Activated CD4-positive, alpha-beta T cell treated with anti-CD3 and anti-CD28 coated beads, Interleukin-2, amount 50 U/mL, for 24 hours (primary cell): Measurements from ENCODE around the gene CFC1.
"Not testable (repeated sequence)": the region's sequence is repeated elsewhere in the genome, so short reads cannot be mapped to it uniquely, and the experiment has no call there.

ENCODE experiments used
- DNase-seq, 2 donors: peaks; one replicate each; pipeline ENCODE4 v3.0.0-alpha.2; 2020; ENCODE audit warnings: low read depth in 1 of 2, low spot score in 1 of 2

CFC1 gene

DNA sequence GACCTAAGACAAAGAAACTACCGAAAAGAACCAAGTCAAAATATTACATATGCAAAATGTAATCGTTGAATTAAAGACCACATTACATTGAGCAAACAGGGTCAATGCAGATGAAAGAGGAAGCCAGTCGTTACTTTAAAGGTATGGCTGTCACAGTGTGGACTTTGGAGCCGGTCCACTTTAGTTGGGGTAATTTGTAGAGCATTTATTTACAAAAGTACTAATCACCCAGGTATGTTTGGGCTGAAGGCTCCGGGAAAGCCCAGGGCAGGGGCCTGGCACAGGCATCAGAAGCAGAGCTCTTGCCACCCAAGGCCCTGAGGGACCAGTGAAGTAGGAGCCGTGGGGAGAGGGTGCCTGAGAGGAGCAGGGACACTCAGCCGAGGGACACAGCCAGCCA is 15.8 kb downstream of the CFC1 start:
- not testable (repeated sequence) for DNase-seq

GRCh38 chr2:130582970-130583369 is 16.4 kb downstream of the CFC1 start:
- DNase-seq = not testable (repeated sequence)

- not testable (repeated sequence) for DNase-seq
Observed at GRCh38 chr2:130581491-130581890, 17.9 kb downstream of the CFC1 start.

DNA sequence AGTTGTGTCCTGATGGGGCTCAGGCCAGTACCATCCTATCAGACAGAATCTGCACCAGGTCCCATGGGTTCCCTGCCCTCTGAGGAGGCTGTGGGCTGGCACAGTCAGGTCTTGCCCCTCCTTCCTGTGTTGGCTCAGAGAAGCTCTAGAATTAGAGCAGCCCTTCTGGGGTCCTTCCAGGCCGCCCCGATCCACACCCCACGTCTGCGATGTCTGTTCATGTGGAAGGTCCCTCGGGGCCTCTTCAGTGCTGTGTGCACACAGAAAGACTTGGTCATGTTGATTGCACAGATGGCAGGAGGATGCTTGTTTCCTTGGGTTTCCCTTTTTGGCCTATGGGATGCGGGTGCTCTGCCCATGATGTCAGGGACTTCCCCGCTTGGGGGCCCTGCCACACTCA is 20.3 kb downstream of the CFC1 start:
- not testable (repeated sequence) for DNase-seq

- not testable (repeated sequence) for DNase-seq
Observed at GRCh38 chr2:130577559-130577958, 21.8 kb downstream of the CFC1 start.

- DNase-seq = not testable (repeated sequence)
Observed at GRCh38 chr2:130576209-130576784, 23.1 kb downstream of the CFC1 start.

DNA sequence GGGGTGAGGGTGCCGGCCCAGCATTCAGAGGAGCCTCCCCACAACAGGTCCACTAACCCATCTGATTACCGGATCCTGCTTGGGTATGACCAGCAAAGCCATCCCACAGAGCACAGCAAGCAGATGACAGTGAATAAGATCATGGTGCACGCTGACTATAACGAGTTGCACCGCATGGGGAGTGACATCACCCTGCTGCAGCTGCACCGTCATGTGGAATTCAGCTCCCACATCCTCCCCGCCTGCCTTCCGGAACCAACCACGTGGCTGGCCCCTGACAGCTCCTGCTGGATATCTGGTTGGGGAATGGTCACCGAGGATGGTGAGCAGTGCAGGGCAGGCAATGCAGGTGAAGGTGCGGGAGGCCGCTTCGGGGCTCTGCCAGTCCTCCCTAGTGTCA is 25.1 kb downstream of the CFC1 start:
- DNase-seq = not testable (repeated sequence)

DNA sequence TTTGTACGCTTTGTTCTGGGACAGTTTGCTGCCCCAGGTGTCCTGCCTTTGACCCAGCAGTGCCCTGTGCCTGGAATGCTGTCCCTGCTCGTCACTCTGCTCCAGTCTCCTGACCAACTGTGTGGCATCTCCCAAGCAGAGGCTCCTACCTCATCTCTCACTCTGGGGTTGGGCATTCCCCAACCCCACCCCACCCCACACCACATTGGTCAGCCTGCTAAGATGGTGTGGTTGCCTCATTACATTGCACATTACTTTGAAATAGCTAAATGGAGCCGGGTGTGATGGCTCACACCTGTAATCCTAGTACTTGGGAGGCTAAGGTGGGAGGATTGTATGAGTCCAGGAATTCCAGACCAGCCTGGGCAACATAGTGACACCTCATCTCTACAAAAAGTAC is 27.4 kb downstream of the CFC1 start:
- not testable (repeated sequence) for DNase-seq

- DNase-seq = not testable (repeated sequence)
Observed at GRCh38 chr2:130566165-130566564, 33.2 kb downstream of the CFC1 start.

- not testable (repeated sequence) for DNase-seq
Observed at GRCh38 chr2:130556441-130556840, 42.9 kb downstream of the CFC1 start.

DNA sequence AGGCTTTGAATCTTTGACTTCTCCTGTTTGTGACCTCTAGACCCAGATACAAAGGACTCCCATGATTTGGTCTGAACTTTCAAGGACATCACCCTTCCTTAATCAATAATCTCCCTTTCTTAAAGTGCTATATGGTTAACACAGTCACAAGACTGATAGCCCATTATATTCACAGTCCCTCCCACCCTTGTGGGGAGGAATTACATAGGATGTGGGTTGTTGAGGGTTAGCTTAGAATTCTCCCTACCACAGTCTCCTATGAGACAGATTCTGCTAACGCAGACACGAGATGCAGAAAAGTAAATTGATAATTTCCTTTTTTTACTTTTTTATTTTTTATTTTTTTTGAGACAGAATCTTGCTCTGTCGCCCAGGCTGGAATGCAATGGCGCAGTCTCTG is 45.2 kb downstream of the CFC1 start:
- not testable (repeated sequence) for DNase-seq

DNA sequence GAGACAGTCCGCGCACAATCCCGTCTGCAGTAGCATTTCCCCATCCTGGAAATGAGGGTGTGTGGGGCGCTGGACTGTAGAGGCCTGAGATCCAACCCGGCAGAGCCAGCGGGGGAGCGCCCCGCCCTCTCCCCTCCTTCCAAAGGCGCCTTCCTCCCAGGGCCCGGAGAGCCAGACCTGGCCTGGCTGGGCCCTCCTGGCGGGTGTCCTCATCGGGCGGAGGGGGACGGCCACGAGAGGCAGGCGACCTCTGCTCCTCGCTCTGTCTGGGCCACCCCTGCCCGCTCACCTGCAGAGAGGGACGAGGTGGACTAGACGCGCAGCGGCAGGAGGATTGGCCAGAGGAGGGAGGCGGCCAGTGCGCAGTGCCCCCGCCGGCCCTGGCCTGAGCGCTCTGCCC is 49.9 kb downstream of the CFC1 start:
- not testable (repeated sequence) for DNase-seq

GRCh38 chr2:130548418-130548817 is 51.0 kb downstream of the CFC1 start:
- DNase-seq = not testable (repeated sequence)

DNA sequence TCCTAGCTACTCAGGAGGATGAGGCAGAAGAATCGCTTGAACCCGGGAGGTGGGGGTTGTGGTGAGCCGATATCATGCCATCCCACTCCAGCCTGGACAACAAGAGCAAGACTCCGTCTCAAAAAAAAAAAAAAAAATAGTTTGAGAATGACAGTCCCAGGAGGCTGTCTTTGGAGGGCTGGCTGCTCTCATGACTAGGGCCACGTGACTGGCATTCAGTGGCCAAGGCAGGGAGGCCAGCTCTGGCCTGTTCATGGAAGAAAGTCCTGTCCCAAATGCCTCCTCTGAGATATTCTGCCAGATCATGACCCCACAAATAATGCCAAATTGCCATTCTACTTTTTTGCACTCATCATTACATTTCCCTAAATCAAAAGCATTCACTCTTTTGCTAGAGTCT is 54.4 kb downstream of the CFC1 start:
- not testable (repeated sequence) for DNase-seq

DNA sequence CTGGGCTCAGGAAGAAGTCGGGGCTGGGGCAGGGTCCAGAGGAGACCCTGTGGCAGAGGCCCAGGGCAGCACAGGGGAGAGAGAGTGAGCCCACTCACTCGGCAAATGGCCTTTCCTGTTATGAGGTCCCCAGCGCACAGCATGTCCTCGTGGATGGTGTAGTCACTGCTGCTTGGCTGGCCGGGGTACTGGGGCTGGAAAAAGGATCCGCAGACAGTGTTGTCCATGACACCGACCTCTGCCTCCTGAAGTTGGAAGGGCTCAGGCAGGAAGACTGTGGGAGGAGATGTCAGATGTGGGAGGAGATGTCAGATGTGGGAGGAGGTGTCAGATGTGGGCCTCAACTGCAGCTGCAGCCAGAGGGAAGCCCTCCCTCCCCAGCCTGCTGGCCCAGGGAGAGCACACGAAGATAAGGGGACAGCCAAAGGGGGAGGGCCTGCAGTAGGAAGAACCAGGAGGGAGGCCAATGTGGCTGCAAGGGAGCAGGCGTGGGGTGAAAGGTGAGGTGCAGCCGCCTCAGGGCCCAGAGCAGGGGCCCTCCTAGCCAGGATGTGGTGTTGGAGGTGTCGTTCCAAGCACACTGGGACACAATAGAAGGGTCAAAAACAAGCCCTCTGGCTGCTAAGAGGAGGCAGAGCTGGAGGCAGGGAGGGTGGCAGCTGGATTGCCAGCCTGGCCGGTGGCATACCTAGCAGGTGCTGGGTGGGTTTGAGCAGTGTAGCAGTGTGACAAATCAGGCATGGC is 55.4 kb downstream of the CFC1 start:
- DNase-seq = not testable (repeated sequence)

GRCh38 chr2:130542789-130543188 is 56.6 kb downstream of the CFC1 start:
- not testable (repeated sequence) for DNase-seq
